Measurements from ENCODE around the gene TMEM178B.

Gene TMEM178B

GRCh38 chr7:141362580-141363435 is 288.9 kb downstream of the TMEM178B start:
- no peak overlapping the region for H3K4me3 ChIP-seq (replicated peaks; ENCODE audit: low read depth, low read length)
- no peak for DNase-seq (ENCODE audit: extremely low read depth, low read depth)
- no peak for TF ChIP-seq CTCF (IDR thresholded peaks at IDR 0.05; ENCODE audit: low read depth, low read length, missing control alignments)

- H3K4me3 ChIP-seq (replicated peaks; ENCODE audit: low read depth, low read length): no peak overlapping the region
- no peak for DNase-seq (ENCODE audit: extremely low read depth, low read depth)
- TF ChIP-seq CTCF (IDR thresholded peaks at IDR 0.05; ENCODE audit: low read depth, low read length, missing control alignments): no peak
Observed at GRCh38 chr7:141363748-141364147, 289.9 kb downstream of the TMEM178B start.

DNA sequence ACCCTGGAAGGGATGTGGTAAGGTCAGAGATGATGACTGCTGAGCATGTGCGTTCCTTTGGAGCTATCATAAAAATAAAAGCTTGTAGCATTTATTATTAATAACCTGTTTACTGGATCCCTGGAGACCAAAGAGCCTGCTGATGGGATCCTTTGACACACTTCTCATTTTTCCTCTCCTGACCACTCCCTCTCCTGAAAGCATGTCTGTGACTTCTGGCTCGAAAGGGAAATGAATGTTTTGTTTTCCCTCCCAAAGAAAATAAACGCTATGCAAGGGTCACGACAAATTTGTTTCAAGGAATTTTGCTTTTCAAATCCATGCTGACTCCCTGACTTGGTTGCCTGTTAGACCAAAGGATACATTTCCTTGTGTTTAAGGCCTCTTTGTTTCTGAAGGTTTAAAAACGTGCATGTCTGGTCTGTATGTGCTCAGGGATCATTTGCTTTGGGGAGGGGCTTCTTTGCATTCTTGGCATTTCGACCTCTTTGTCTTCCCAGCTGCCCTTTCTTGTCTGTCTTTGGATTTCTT is 292.3 kb downstream of the TMEM178B start:
- no peak for DNase-seq (ENCODE audit: extremely low read depth, low read depth)
- TF ChIP-seq CTCF (IDR thresholded peaks at IDR 0.05; ENCODE audit: low read depth, low read length, missing control alignments): no peak
- H3K4me3 ChIP-seq (replicated peaks; ENCODE audit: low read depth, low read length): no peak overlapping the region

- no peak for TF ChIP-seq CTCF (IDR thresholded peaks at IDR 0.05; ENCODE audit: low read depth, low read length, missing control alignments)
- no peak for DNase-seq (ENCODE audit: extremely low read depth, low read depth)
- H3K4me3 ChIP-seq (replicated peaks; ENCODE audit: low read depth, low read length): no peak overlapping the region
Observed at GRCh38 chr7:141369422-141369821, 295.6 kb downstream of the TMEM178B start.

DNA sequence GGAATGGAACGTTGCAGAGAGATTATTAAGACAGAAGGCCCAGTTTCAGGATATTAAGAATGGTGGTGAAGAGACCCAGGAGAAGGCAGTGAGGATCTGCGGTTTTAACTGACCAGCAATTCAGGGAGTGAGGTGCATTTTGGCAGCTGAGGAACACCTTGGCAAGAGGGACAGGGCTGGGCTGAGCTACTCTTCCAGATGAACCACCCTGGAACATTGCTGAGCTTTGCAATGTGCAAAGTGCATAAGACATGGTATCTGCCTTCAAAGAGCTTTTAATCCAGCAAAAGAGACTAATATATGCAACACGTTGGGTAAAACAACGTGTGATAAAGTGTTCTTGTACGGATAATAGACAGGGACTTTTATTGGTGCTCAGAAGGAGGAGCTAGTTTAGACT is 296.3 kb downstream of the TMEM178B start:
- TF ChIP-seq CTCF (IDR thresholded peaks at IDR 0.05; ENCODE audit: low read depth, low read length, missing control alignments): no peak
- no peak overlapping the region for H3K4me3 ChIP-seq (replicated peaks; ENCODE audit: low read depth, low read length)
- DNase-seq (ENCODE audit: extremely low read depth, low read depth): no peak

GRCh38 chr7:141370650-141371049 is 296.8 kb downstream of the TMEM178B start:
- TF ChIP-seq CTCF (IDR thresholded peaks at IDR 0.05; ENCODE audit: low read depth, low read length, missing control alignments): no peak
- H3K4me3 ChIP-seq (replicated peaks; ENCODE audit: low read depth, low read length): no peak overlapping the region
- DNase-seq (ENCODE audit: extremely low read depth, low read depth): no peak

All from HFF-Myc (cell line).